Measurements from ENCODE around the gene PCSK6.
"Not testable (repeated sequence)": the region's sequence is repeated elsewhere in the genome, so short reads cannot be mapped to it uniquely, and the experiment has no call there.

Gene PCSK6

GRCh38 chr15:101474233-101474632, 15.3 kb downstream of the PCSK6 start:
- Mint-ChIP-seq H3K4me1 (ENCODE audit: low read depth) (no peaks in the 10 kb centered on the region), H3K27ac (no peak overlapping the region), H3K9me3 (ENCODE audit: low read depth) (no peaks in the 10 kb centered on the region), H3K36me3 (no peaks in the 10 kb centered on the region), H3K27me3 (peaks cover 10% of the 10 kb centered on the region), H3K4me3 (no peak overlapping the region)

- no peaks in the 10 kb centered on the region for H3K9me3 Mint-ChIP-seq (ENCODE audit: low read depth)
- no peak overlapping the region for H3K27ac Mint-ChIP-seq
- no peak overlapping the region for H3K4me3 Mint-ChIP-seq
- H3K36me3 Mint-ChIP-seq = no peaks in the 10 kb centered on the region
- H3K27me3 Mint-ChIP-seq = peaks cover 7% of the 10 kb centered on the region
- H3K4me1 Mint-ChIP-seq (ENCODE audit: low read depth) = no peaks in the 10 kb centered on the region
Observed at GRCh38 chr15:101472033-101472432, 17.5 kb downstream of the PCSK6 start.

GRCh38 chr15:101470548-101471239, 18.8 kb downstream of the PCSK6 start:
- H3K27ac Mint-ChIP-seq = no peak overlapping the region
- no peaks in the 10 kb centered on the region for H3K9me3 Mint-ChIP-seq (ENCODE audit: low read depth)

GRCh38 chr15:101469520-101470288, 19.8 kb downstream of the PCSK6 start:
- Mint-ChIP-seq H3K9me3 (ENCODE audit: low read depth) (no peaks in the 10 kb centered on the region), H3K27ac (no peak overlapping the region), H3K36me3 (no peaks in the 10 kb centered on the region), H3K4me3 (no peak overlapping the region), H3K4me1 (ENCODE audit: low read depth) (no peaks in the 10 kb centered on the region), H3K27me3 (peaks cover 14% of the 10 kb centered on the region)

More at GRCh38 chr15:101470548-101471239, 18.8 kb downstream of the PCSK6 start:
- Mint-ChIP-seq H3K36me3 (no peaks in the 10 kb centered on the region), H3K4me3 (no peak overlapping the region), H3K4me1 (ENCODE audit: low read depth) (no peaks in the 10 kb centered on the region), H3K27me3 (peaks cover 10% of the 10 kb centered on the region)

GRCh38 chr15:101466188-101466587, 23.3 kb downstream of the PCSK6 start:
- no peaks in the 10 kb centered on the region for H3K9me3 Mint-ChIP-seq (ENCODE audit: low read depth)
- peaks cover 5% of the 10 kb centered on the region for H3K4me1 Mint-ChIP-seq (ENCODE audit: low read depth)
- no peaks in the 10 kb centered on the region for H3K36me3 Mint-ChIP-seq
- peaks cover 19% of the 10 kb centered on the region for H3K27me3 Mint-ChIP-seq
- no peak overlapping the region for H3K27ac Mint-ChIP-seq
- H3K4me3 Mint-ChIP-seq = no peak overlapping the region

GRCh38 chr15:101464999-101465669, 24.4 kb downstream of the PCSK6 start:
- Mint-ChIP-seq H3K36me3 (no peaks in the 10 kb centered on the region), H3K27ac (no peak overlapping the region), H3K9me3 (ENCODE audit: low read depth) (no peaks in the 10 kb centered on the region), H3K27me3 (peaks cover 19% of the 10 kb centered on the region), H3K4me3 (no peak overlapping the region), H3K4me1 (ENCODE audit: low read depth) (peaks cover 12% of the 10 kb centered on the region)

GRCh38 chr15:101464256-101464998, 25.1 kb downstream of the PCSK6 start:
- H3K36me3 Mint-ChIP-seq = no peaks in the 10 kb centered on the region
- no peaks in the 10 kb centered on the region for H3K9me3 Mint-ChIP-seq (ENCODE audit: low read depth)
- no peak overlapping the region for H3K27ac Mint-ChIP-seq
- peaks cover 17% of the 10 kb centered on the region for H3K27me3 Mint-ChIP-seq
- no peak overlapping the region for H3K4me3 Mint-ChIP-seq
- H3K4me1 Mint-ChIP-seq (ENCODE audit: low read depth) = peaks cover 12% of the 10 kb centered on the region

- H3K27ac Mint-ChIP-seq; H3K36me3 Mint-ChIP-seq; H3K4me3 Mint-ChIP-seq; H3K9me3 Mint-ChIP-seq (ENCODE audit: low read depth): not testable (repeated sequence)
- Mint-ChIP-seq H3K27me3 (peaks cover 18% of the 10 kb centered on the region), H3K4me1 (ENCODE audit: low read depth) (peaks cover 12% of the 10 kb centered on the region)
Observed at GRCh38 chr15:101463696-101464095, 25.8 kb downstream of the PCSK6 start.

GRCh38 chr15:101463270-101463669, 26.2 kb downstream of the PCSK6 start:
- no peak overlapping the region for H3K27ac Mint-ChIP-seq
- H3K4me3 Mint-ChIP-seq = no peak overlapping the region
- H3K27me3 Mint-ChIP-seq = peaks cover 18% of the 10 kb centered on the region
- H3K4me1 Mint-ChIP-seq (ENCODE audit: low read depth) = peaks cover 12% of the 10 kb centered on the region
- no peaks in the 10 kb centered on the region for H3K36me3 Mint-ChIP-seq
- no peaks in the 10 kb centered on the region for H3K9me3 Mint-ChIP-seq (ENCODE audit: low read depth)

- H3K4me3 Mint-ChIP-seq = no peak overlapping the region
Observed at GRCh38 chr15:101461097-101461496, 28.4 kb downstream of the PCSK6 start.

GRCh38 chr15:101459579-101460300, 29.8 kb downstream of the PCSK6 start:
- Mint-ChIP-seq H3K4me3 (no peak overlapping the region), H3K9me3 (ENCODE audit: low read depth) (no peaks in the 10 kb centered on the region), H3K27me3 (peaks cover 12% of the 10 kb centered on the region), H3K27ac (peak overlapping the region; percentile 41), H3K36me3 (no peaks in the 10 kb centered on the region), H3K4me1 (ENCODE audit: low read depth) (peaks cover 14% of the 10 kb centered on the region)

More at GRCh38 chr15:101461097-101461496, 28.4 kb downstream of the PCSK6 start:
- peaks cover 17% of the 10 kb centered on the region for H3K27me3 Mint-ChIP-seq
- H3K9me3 Mint-ChIP-seq (ENCODE audit: low read depth) = no peaks in the 10 kb centered on the region
- peak overlapping the region; percentile 37 for H3K27ac Mint-ChIP-seq
- no peaks in the 10 kb centered on the region for H3K36me3 Mint-ChIP-seq
- H3K4me1 Mint-ChIP-seq (ENCODE audit: low read depth) = peaks cover 12% of the 10 kb centered on the region

- Mint-ChIP-seq H3K36me3 (no peaks in the 10 kb centered on the region), H3K27me3 (peaks cover 12% of the 10 kb centered on the region), H3K4me1 (ENCODE audit: low read depth) (peaks cover 14% of the 10 kb centered on the region), H3K27ac (peak overlapping the region; percentile 18), H3K9me3 (ENCODE audit: low read depth) (no peaks in the 10 kb centered on the region), H3K4me3 (no peak overlapping the region)
Observed at GRCh38 chr15:101458908-101459578, 30.5 kb downstream of the PCSK6 start.

- Mint-ChIP-seq H3K36me3 (no peaks in the 10 kb centered on the region), H3K4me1 (ENCODE audit: low read depth) (peaks cover 14% of the 10 kb centered on the region), H3K27ac (peak overlapping the region; percentile 18), H3K27me3 (peaks cover 9% of the 10 kb centered on the region), H3K9me3 (ENCODE audit: low read depth) (no peaks in the 10 kb centered on the region), H3K4me3 (no peak overlapping the region)
Observed at GRCh38 chr15:101458158-101458900, 31.2 kb downstream of the PCSK6 start.

Measured in activated naive CD8-positive, alpha-beta T cell (primary cell).